Astrocyte of the cerebellum (primary cell): Measurements from ENCODE around the gene TNS4.

Experiments
- DNase-seq: peaks from one replicate; pipeline ENCODE4 v3.0.0-alpha.2; 2011; ENCODE audit warnings: low read depth
- H3K4me3 ChIP-seq: 2 replicates; pipeline ENCODE4 v1.5.1; 2011; ENCODE audit warnings: mild to moderate bottlenecking, low read depth, low read length, moderate library complexity
- CTCF ChIP-seq: IDR thresholded peaks from 2 replicates; pipeline ENCODE4 v1.5.1; 2012; ENCODE audit warnings: low read length, low read depth, moderate library complexity, mild to moderate bottlenecking; ENCODE audit errors: missing control alignments
- in situ Hi-C: cut with HindIII; loops from 2 replicates; pipeline ENCODE4 v1.10.0; 2017; ENCODE audit warnings: low sequenced_read_pairs

The TNS4 gene

GRCh38 chr17:40462343-40463121 lies 38.9 kb downstream of the TNS4 start:
- no peak for DNase-seq
- TF ChIP-seq CTCF: no peak
- H3K4me3 ChIP-seq: no peak overlapping the region
- in situ Hi-C loops: loop anchor here (5.0 kb wide), 1 partner anchor 70 kb away; no protein-coding TSS in a partner anchor

GRCh38 chr17:40461732-40462342 lies 39.6 kb downstream of the TNS4 start:
- no peak for TF ChIP-seq CTCF
- DNase-seq: no peak
- in situ Hi-C loops: loop anchor here (5.0 kb wide), 1 partner anchor 70 kb away; no protein-coding TSS in a partner anchor
- no peak overlapping the region for H3K4me3 ChIP-seq

- DNase-seq: no peak
- in situ Hi-C loops: loop anchor here (5.0 kb wide), 1 partner anchor 71 kb away; no protein-coding TSS in a partner anchor
- no peak for TF ChIP-seq CTCF
- no peak overlapping the region for H3K4me3 ChIP-seq
These were observed 40.3 kb downstream of the TNS4 start for GRCh38 chr17:40460968-40461731.

GRCh38 chr17:40460604-40460967 lies 40.8 kb downstream of the TNS4 start:
- in situ Hi-C loops: loop anchor here (5.0 kb wide), 1 partner anchor 72 kb away; no protein-coding TSS in a partner anchor
- H3K4me3 ChIP-seq: no peak overlapping the region
- no peak for DNase-seq
- no peak for TF ChIP-seq CTCF

GRCh38 chr17:40459636-40460603 lies 41.5 kb downstream of the TNS4 start:
- TF ChIP-seq CTCF: no peak
- in situ Hi-C loops: loop anchor here (5.0 kb wide), 1 partner anchor 72 kb away; no protein-coding TSS in a partner anchor
- no peak for DNase-seq
- no peak overlapping the region for H3K4me3 ChIP-seq
